ENCODE measurements around the gene IL1RAPL2. TPM values are rescaled to one million over a fixed set of nuclear protein-coding genes. Genes with fewer than 3 reads are reported as not detected.
A peak's percentile ranks its signal among the peaks of the same experiment; 100 is the strongest.

Gene IL1RAPL2
- polyA plus RNA-seq, 2 of the 4 experiments (the other 2 are of a cell fraction), result not detected

DNA sequence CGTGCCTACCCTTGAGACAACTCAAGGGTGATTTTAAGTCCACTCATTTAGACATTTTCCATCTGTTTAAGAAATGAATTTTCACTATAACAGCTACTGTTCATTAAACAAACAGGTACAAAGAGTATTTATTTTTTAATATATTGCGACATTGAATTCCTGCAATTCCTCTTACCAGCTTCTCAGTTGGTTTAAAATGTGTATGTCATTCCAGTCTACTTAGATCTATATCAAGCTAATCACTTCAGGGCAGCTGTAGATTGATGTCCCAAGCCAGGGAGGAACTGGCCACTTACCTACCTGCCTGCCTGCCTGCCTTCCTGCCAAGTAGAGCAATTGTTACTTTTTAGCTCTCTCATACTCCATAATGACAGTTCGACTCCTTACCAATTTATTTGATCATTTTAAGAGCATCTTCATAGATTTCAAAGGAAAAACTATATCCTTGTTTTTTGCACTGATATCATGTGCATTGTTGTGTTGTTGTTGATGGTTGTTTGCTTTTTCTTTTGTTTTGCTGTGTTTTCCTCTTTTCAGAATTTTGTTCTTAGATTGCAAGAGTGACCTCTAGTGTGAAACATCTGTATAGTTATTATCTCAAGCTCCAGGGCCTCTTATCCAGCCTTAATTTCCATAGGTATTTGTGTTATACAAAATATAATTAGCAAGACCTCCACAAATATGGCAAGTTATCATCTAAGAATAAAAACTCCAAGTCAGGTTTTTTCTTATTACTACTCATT lies 1135.5 kb downstream of the IL1RAPL2 start:
- FAIRE-seq (peak; percentile 92), ATAC-seq (no peak), DNase-seq (ENCODE audit: low read depth in 1 of 2, low spot score in 1 of 2) (no peak)
- H3K4me3 ChIP-seq, result no peak overlapping the region
- 4% methylated on average over 3 of the region's 3 CpGs for WGBS (ENCODE audit: missing lambda C conversion rate)
- H3K4me2 ChIP-seq, result no peak overlapping the region
- ChIA-PET POLR2A (no interaction called here), CTCF (interaction anchor here (0.6 kb wide), 1 partner anchor 1577 kb away, joined by 3 read pairs; no protein-coding TSS in a partner anchor)
- no peaks in the 10 kb centered on the region for H3K4me1 ChIP-seq
- no peaks in the 10 kb centered on the region for H3K9me3 ChIP-seq
- TF ChIP-seq RAD21 (conservative IDR thresholded peaks at IDR 0.05 in 1 of 2, IDR thresholded peaks at IDR 0.05 in 1 of 2), result peak in 1 of 2 experiments; percentile 14; a peak in 1 of 5 replicates
- no peak for TF ChIP-seq POLR2AphosphoS2 (conservative IDR thresholded peaks at IDR 0.05; ENCODE audit: low read length)
- no peak for TF ChIP-seq EHMT2 (IDR thresholded peaks at IDR 0.05; ENCODE audit: low read depth)
- H3K27ac ChIP-seq, result no peak overlapping the region

DNA sequence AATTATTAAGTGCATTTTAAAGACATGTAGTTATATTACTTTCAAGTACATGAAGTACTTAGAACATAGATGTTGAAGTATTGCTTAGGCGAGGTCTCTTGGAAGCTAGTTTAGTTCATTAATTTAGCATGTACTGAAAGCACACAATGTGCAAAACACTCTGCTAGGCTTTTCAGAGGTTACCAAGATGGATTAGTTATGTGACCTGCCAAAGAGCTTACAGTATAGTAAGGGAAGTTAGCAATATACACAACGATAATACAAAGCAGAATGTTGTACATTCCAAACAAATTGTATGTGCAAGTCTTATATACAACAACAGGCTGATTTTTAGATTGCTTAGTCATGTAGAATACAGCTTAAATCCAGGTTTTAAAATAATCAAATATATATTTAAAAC lies 1137.9 kb downstream of the IL1RAPL2 start:
- no peak for ATAC-seq
- CTCF ChIA-PET, result interaction anchor here (1.0 kb wide), 1 partner anchor 729 kb away, joined by 3 read pairs; no protein-coding TSS in a partner anchor

DNA sequence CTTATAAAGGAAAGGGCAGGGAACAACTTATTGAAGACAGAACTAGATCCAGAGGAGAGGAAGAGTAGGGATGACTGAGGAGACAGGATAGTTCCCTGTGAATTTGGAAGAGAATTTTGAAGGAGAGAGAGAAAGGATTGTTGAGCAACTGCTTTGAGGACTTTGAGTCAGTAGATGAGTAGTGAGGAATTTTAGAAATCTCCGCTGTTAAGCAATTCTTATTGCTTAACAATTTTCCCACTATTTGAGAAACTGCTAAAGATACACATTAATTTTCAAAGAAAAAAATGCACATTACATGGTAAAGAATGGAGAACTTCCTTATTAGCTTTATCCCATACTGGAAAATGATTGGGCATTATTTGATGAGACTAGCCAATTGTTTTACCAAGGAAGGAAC lies 1140.0 kb downstream of the IL1RAPL2 start:
- TF ChIP-seq NFE2L2 (conservative IDR thresholded peaks at IDR 0.05; ENCODE audit: low read length) (no peak), NPAS2 (CRISPR knock-in tag; IDR thresholded peaks at IDR 0.05; ENCODE audit: borderline replicate concordance) (no peak), JUNB (IDR thresholded peaks at IDR 0.05) (no peak), ZFP36 (IDR thresholded peaks at IDR 0.05; ENCODE audit: borderline replicate concordance, partially characterized antibody) (no peak), EHF (CRISPR knock-in tag; IDR thresholded peaks at IDR 0.05) (no peak), ZNF302 (CRISPR knock-in tag; IDR thresholded peaks at IDR 0.05) (no peak), RCOR1 (IDR thresholded peaks at IDR 0.05; ENCODE audit: low read depth, low read length) (no peak), POLR2A (IDR thresholded peaks at IDR 0.05; ENCODE audit: low read length) (no peak), MAZ (IDR thresholded peaks at IDR 0.05; ENCODE audit: borderline replicate concordance, low read depth, low read length) (no peak), SREBF2 (IDR thresholded peaks at IDR 0.05) (no peak), TFCP2L1 (CRISPR knock-in tag; IDR thresholded peaks at IDR 0.05) (no peak), POLR2AphosphoS2 (conservative IDR thresholded peaks at IDR 0.05; ENCODE audit: low read length) (no peak), EHMT2 (IDR thresholded peaks at IDR 0.05; ENCODE audit: low read depth) (no peak), CHD2 (IDR thresholded peaks at IDR 0.05; ENCODE audit: low read length, partially characterized antibody) (no peak), FOXS1 (CRISPR knock-in tag; IDR thresholded peaks at IDR 0.05) (no peak), RNF2 (IDR thresholded peaks at IDR 0.05; ENCODE audit: borderline replicate concordance, low read depth) (no peak), RFX5 (IDR thresholded peaks at IDR 0.05) (no peak), FOSB (CRISPR knock-in tag; IDR thresholded peaks at IDR 0.05) (no peak)
- TF ChIP-seq, protein P1, sequence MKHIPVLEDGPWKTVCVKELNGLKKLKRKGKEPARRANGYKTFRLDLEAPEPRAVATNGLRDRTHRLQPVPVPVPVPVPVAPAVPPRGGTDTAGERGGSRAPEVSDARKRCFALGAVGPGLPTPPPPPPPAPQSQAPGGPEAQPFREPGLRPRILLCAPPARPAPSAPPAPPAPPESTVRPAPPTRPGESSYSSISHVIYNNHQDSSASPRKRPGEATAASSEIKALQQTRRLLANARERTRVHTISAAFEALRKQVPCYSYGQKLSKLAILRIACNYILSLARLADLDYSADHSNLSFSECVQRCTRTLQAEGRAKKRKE (CRISPR knock-in tag; IDR thresholded peaks at IDR 0.05; ENCODE audit: low read depth), result no peak
- H3K27ac ChIP-seq, result no peak overlapping the region
- 62% methylated on average over 1 of the region's 1 CpG for WGBS (ENCODE audit: missing lambda C conversion rate)
- CTCF ChIA-PET, result no interaction called here
- no peak overlapping the region for H3K4me3 ChIP-seq
- no peak for DNase-seq (ENCODE audit: low read depth in 1 of 2, low spot score in 1 of 2)
- ATAC-seq, result no peak
- no peaks in the 10 kb centered on the region for H3K9me3 ChIP-seq
- FAIRE-seq, result no peak
- POLR2A ChIA-PET, result no interaction called here
- H3K4me1 ChIP-seq, result no peaks in the 10 kb centered on the region
- H3K4me2 ChIP-seq, result no peak overlapping the region

More for the DNA sequence above, 1137.9 kb downstream of the IL1RAPL2 start:
- POLR2A ChIA-PET, result no interaction called here
- no peak for FAIRE-seq
- Histone ChIP-seq H3K4me3 (no peak overlapping the region), H3K27ac (no peak overlapping the region), H3K4me1 (no peaks in the 10 kb centered on the region), H3K9me3 (no peaks in the 10 kb centered on the region), H3K4me2 (no peak overlapping the region)
- DNase-seq (ENCODE audit: low read depth in 1 of 2, low spot score in 1 of 2), result no peak
- TF ChIP-seq, protein P2, sequence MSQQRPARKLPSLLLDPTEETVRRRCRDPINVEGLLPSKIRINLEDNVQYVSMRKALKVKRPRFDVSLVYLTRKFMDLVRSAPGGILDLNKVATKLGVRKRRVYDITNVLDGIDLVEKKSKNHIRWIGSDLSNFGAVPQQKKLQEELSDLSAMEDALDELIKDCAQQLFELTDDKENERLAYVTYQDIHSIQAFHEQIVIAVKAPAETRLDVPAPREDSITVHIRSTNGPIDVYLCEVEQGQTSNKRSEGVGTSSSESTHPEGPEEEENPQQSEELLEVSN (IDR thresholded peaks at IDR 0.05; ENCODE audit: borderline replicate concordance, low read depth), result no peak
- TF ChIP-seq, protein P3, sequence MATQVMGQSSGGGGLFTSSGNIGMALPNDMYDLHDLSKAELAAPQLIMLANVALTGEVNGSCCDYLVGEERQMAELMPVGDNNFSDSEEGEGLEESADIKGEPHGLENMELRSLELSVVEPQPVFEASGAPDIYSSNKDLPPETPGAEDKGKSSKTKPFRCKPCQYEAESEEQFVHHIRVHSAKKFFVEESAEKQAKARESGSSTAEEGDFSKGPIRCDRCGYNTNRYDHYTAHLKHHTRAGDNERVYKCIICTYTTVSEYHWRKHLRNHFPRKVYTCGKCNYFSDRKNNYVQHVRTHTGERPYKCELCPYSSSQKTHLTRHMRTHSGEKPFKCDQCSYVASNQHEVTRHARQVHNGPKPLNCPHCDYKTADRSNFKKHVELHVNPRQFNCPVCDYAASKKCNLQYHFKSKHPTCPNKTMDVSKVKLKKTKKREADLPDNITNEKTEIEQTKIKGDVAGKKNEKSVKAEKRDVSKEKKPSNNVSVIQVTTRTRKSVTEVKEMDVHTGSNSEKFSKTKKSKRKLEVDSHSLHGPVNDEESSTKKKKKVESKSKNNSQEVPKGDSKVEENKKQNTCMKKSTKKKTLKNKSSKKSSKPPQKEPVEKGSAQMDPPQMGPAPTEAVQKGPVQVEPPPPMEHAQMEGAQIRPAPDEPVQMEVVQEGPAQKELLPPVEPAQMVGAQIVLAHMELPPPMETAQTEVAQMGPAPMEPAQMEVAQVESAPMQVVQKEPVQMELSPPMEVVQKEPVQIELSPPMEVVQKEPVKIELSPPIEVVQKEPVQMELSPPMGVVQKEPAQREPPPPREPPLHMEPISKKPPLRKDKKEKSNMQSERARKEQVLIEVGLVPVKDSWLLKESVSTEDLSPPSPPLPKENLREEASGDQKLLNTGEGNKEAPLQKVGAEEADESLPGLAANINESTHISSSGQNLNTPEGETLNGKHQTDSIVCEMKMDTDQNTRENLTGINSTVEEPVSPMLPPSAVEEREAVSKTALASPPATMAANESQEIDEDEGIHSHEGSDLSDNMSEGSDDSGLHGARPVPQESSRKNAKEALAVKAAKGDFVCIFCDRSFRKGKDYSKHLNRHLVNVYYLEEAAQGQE (IDR thresholded peaks at IDR 0.05), result no peak
- TF ChIP-seq PHF8 (IDR thresholded peaks at IDR 0.05; ENCODE audit: borderline replicate concordance, low read depth) (no peak), NPAS2 (CRISPR knock-in tag; IDR thresholded peaks at IDR 0.05; ENCODE audit: borderline replicate concordance) (no peak), EHF (CRISPR knock-in tag; IDR thresholded peaks at IDR 0.05) (no peak), RNF2 (IDR thresholded peaks at IDR 0.05; ENCODE audit: borderline replicate concordance, low read depth) (no peak)
- WGBS (ENCODE audit: missing lambda C conversion rate), result 0% methylated on average over 2 of the region's 2 CpGs
